Measurements from ENCODE around the gene AQP7.

- no peak for TF ChIP-seq CTCF (IDR thresholded peaks at IDR 0.05)
- no peak for TF ChIP-seq RCOR1 (IDR thresholded peaks at IDR 0.05; ENCODE audit: low read length)
- no peak for TF ChIP-seq RFX5 (IDR thresholded peaks at IDR 0.05; ENCODE audit: low read length)
- TF ChIP-seq, protein P1, sequence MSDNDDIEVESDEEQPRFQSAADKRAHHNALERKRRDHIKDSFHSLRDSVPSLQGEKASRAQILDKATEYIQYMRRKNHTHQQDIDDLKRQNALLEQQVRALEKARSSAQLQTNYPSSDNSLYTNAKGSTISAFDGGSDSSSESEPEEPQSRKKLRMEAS (IDR thresholded peaks at IDR 0.05; ENCODE audit: low read depth): no peak
- TF ChIP-seq GABPA (IDR thresholded peaks at IDR 0.05; ENCODE audit: low read depth): no peak
- TF ChIP-seq USF2 (IDR thresholded peaks at IDR 0.05; ENCODE audit: borderline replicate concordance, low read depth, low read length): no peak
- TF ChIP-seq TEAD4 (IDR thresholded peaks at IDR 0.05; ENCODE audit: borderline replicate concordance, insufficient read depth): no peak
- no peak for TF ChIP-seq EP300 (IDR thresholded peaks at IDR 0.05; ENCODE audit: borderline replicate concordance in 1 of 2, low read depth in 1 of 2, low read length in 1 of 2)
- no peak for TF ChIP-seq REST (IDR thresholded peaks at IDR 0.05; ENCODE audit: low read depth, low read length)
- no peak for TF ChIP-seq CHD2 (IDR thresholded peaks at IDR 0.05; ENCODE audit: low read length, partially characterized antibody)
Measured at GRCh38 chr9:33437205-33437604, 34.8 kb upstream of the AQP7 start.

Measured in SK-N-SH (cell line).